ENCODE data around the gene SEMA3A. TPM values are rescaled to one million over a fixed set of nuclear protein-coding genes. Genes with fewer than 3 reads are reported as not detected.

SEMA3A gene
- total RNA-seq, 1 donor from 2014 or later: 77.1 TPM

DNA sequence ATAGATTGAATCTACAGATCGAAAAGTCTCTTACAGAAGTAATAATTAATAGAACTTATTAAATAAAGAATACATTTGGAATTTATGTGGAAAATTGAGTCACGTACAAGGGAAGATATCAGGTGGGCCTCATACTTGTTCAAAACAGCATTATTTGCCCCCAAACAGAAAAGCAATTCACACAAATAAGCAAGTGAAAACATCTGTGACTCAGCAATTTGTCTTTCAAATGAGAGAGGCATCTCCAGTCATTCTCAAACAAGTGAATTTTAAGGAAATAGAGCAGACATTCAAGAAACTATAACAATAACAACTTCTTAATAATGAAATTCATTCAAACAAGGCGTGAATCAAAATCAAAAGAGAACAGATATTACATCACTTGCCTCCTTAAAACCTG lies 50.1 kb downstream of the SEMA3A start:
- peaks cover 11% of the 10 kb centered on the region for H3K36me3 Mint-ChIP-seq
- no peak for DNase-seq (ENCODE audit: extremely low spot score, unreplicated experiment)
- no peaks in the 10 kb centered on the region for H3K27me3 Mint-ChIP-seq
- no peak overlapping the region for H3K4me3 Mint-ChIP-seq
- H3K27ac Mint-ChIP-seq: peak overlapping the region; percentile 71
- no peaks in the 10 kb centered on the region for H3K9me3 Mint-ChIP-seq
- peaks cover 41% of the 10 kb centered on the region for H3K4me1 Mint-ChIP-seq (ENCODE audit: unreplicated experiment)
- no peak for TF ChIP-seq CTCF (conservative IDR thresholded peaks at IDR 0.05)

DNA sequence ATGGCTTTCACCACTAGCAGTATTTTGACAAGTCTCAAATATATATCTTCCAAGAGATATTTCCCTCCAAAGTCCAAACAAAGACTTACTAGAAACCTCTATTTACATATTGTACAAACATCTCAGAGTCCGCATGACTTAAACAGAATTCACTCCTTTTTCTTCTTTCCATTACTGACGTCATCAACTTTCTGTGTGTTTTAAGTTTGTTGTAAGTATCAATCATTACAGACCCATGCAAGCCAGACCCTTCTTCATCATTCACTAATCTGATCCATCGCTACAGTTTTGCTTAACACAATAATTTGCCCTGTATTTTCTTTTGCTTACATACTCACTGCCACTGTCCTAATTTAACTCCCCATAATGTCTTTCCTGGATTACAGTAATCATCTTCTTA lies 51.9 kb downstream of the SEMA3A start:
- no peak overlapping the region for H3K27ac Mint-ChIP-seq
- no peak overlapping the region for H3K4me3 Mint-ChIP-seq
- H3K36me3 Mint-ChIP-seq: peaks cover 5% of the 10 kb centered on the region
- peaks cover 32% of the 10 kb centered on the region for H3K4me1 Mint-ChIP-seq (ENCODE audit: unreplicated experiment)
- no peaks in the 10 kb centered on the region for H3K9me3 Mint-ChIP-seq
- H3K27me3 Mint-ChIP-seq: no peaks in the 10 kb centered on the region
- DNase-seq (ENCODE audit: extremely low spot score, unreplicated experiment): no peak
- no peak for TF ChIP-seq CTCF (conservative IDR thresholded peaks at IDR 0.05)

DNA sequence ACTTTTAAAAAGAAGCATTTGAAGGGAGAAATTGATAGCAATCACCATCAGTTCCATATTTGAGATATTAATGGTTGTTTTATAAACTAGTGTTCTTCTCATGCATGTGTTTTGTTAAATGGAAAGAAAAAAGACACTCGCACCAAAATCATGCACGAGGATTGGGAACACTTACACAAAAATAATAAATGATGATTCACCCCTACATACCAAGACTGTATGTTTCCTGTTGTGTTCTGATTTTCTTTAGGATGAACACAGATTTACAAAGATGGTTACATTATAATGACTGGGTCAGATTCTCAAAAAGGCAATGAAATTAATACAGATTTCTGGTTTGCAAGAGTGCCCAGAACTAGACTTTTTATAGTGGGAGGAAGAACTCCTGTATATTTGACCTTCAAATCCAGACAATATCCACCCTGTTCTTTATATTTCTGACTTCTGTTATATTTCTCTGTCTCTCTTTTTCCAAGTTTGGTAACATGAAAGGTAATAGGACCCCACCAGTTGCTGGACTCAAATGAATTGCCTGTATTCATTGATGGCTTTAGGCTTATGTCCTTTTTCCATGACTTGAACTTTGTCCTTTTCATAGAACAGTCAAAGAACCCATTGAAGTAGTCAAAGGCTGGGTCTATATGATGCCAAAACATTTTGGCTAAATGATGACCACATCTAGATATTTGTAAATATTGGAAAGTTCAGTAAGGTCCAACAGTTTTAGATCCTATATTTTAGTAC lies 54.4 kb downstream of the SEMA3A start:
- Mint-ChIP-seq H3K4me1 (ENCODE audit: unreplicated experiment) (peaks cover 18% of the 10 kb centered on the region), H3K36me3 (peaks cover 11% of the 10 kb centered on the region), H3K9me3 (no peaks in the 10 kb centered on the region), H3K27me3 (no peaks in the 10 kb centered on the region), H3K27ac (no peak overlapping the region), H3K4me3 (no peak overlapping the region)
- no peak for TF ChIP-seq CTCF (conservative IDR thresholded peaks at IDR 0.05)
- DNase-seq (ENCODE audit: extremely low spot score, unreplicated experiment): no peak

- H3K9me3 Mint-ChIP-seq: no peaks in the 10 kb centered on the region
- H3K4me1 Mint-ChIP-seq (ENCODE audit: unreplicated experiment): peaks cover 14% of the 10 kb centered on the region
- DNase-seq (ENCODE audit: extremely low spot score, unreplicated experiment): no peak
- H3K27ac Mint-ChIP-seq: no peak overlapping the region
- no peaks in the 10 kb centered on the region for H3K27me3 Mint-ChIP-seq
- no peak overlapping the region for H3K4me3 Mint-ChIP-seq
- no peak for TF ChIP-seq CTCF (conservative IDR thresholded peaks at IDR 0.05)
- H3K36me3 Mint-ChIP-seq: peaks cover 15% of the 10 kb centered on the region
Measured at GRCh38 chr7:84138411-84138810, 56.2 kb downstream of the SEMA3A start.

DNA sequence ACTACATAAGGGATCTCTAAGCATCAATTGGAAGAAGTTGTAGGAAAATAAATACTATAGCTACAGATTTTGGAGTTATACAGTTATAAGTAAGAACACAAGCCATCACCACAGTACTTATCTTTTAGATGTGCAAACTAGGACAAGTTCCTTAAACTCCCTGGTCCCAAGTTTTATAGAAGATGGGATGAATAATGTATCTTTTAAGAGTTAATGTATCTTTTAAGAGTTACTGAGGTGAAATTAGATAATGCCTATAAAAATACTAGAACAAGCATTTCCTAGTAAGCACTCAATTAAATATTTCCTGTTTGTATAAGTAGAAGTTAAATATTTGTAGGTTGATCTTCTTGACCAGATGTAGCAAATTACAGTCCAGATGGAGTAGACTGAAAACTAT lies 56.8 kb downstream of the SEMA3A start:
- Mint-ChIP-seq H3K4me1 (ENCODE audit: unreplicated experiment) (peaks cover 8% of the 10 kb centered on the region), H3K27me3 (no peaks in the 10 kb centered on the region), H3K4me3 (no peak overlapping the region), H3K36me3 (peaks cover 15% of the 10 kb centered on the region), H3K9me3 (no peaks in the 10 kb centered on the region), H3K27ac (no peak overlapping the region)
- no peak for DNase-seq (ENCODE audit: extremely low spot score, unreplicated experiment)
- no peak for TF ChIP-seq CTCF (conservative IDR thresholded peaks at IDR 0.05)

Measured in type B pancreatic cell (in vitro differentiated cells).